GM12874 (cell line): ENCODE measurements around the gene PER2.

ENCODE experiments used
- TF ChIP-seq, protein P1 (sequence below): IDR thresholded peaks from 2 replicates; pipeline ENCODE4 v1.5.1; 2011; ENCODE audit warnings: low read depth, mild to moderate bottlenecking, control low read depth, low read length, moderate library complexity; ENCODE audit not compliant: insufficient read depth

PER2 gene

GRCh38 chr2:238330391-238330790 is 42.0 kb upstream of the PER2 start:
- TF ChIP-seq, protein P1, sequence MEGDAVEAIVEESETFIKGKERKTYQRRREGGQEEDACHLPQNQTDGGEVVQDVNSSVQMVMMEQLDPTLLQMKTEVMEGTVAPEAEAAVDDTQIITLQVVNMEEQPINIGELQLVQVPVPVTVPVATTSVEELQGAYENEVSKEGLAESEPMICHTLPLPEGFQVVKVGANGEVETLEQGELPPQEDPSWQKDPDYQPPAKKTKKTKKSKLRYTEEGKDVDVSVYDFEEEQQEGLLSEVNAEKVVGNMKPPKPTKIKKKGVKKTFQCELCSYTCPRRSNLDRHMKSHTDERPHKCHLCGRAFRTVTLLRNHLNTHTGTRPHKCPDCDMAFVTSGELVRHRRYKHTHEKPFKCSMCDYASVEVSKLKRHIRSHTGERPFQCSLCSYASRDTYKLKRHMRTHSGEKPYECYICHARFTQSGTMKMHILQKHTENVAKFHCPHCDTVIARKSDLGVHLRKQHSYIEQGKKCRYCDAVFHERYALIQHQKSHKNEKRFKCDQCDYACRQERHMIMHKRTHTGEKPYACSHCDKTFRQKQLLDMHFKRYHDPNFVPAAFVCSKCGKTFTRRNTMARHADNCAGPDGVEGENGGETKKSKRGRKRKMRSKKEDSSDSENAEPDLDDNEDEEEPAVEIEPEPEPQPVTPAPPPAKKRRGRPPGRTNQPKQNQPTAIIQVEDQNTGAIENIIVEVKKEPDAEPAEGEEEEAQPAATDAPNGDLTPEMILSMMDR: no peak

DNA sequence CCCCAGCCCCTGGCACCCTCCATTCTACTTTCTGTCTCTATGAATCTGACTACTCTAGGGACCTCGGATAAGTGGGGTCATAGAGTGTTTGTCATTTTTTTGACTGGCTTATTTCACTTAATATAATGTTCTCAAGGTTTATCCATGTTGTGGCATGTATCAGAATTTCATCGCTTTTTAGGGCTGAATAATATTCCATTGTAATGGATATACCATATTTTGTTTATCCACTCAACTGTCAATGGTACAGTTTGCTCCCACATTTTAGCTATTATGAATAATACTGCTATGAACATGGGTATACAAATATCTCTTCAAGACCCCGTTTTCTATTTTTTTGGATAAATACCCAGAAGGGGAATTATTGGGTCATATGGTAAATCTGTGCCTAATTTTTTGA is 39.3 kb upstream of the PER2 start:
- TF ChIP-seq, protein P1: no peak

DNA sequence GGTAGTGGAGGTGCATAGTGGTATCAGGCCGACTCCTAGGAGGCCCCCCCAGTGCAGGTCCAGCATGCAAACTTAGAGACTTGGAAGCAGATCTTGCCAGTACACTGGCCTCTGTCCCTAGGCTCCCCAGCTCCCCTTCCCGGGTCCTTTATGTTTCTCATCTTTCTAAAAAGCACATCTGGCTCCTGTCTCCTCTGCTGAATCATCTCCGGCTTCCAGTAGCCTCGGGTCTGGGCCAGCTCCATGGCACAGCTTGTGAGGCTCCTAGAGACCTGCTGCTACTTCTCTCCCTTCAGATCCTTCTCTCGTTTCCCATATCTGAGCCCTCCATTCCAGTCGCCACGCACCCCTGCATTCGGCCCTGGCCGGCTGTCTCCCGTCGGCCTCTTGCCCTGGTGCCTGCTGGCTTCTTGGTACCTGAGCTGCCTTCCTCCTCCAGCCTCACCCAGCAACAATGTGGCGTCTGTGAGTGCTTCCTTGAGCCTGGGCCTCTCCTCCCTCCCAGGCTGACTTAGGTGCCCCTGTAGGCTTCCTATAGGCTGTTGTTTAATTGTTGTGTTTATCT is 38.5 kb upstream of the PER2 start:
- TF ChIP-seq, protein P1: no peak

GRCh38 chr2:238325694-238326093 is 37.3 kb upstream of the PER2 start:
- TF ChIP-seq, protein P1: no peak

DNA sequence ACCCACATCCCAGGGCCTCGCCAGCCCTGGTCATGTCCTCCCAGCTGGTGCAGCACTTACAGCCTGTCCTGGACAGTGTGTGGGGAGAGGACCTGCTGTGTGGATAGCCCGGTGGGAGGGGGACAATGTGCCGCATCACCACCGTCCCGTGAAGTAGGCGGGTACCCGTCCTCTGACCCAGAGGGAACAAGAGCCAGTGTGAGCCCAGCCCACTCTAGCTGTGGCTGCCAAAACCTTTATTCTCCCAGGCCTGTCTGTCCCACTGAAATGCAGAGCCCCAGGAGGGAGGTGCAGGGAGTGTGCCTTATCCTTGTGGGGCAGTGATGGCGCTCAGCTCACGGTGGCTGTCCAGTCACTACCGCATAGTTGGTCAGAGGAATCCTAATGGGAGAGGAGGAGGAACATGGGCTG is 33.6 kb upstream of the PER2 start:
- TF ChIP-seq, protein P1: no peak

- TF ChIP-seq, protein P1: no peak
Measured at GRCh38 chr2:238321467-238321866, 33.1 kb upstream of the PER2 start.

- TF ChIP-seq, protein P1: no peak
Measured at GRCh38 chr2:238320648-238321281, 32.4 kb upstream of the PER2 start.
